Measurements from ENCODE around the gene PHACTR3.

The PHACTR3 gene

DNA sequence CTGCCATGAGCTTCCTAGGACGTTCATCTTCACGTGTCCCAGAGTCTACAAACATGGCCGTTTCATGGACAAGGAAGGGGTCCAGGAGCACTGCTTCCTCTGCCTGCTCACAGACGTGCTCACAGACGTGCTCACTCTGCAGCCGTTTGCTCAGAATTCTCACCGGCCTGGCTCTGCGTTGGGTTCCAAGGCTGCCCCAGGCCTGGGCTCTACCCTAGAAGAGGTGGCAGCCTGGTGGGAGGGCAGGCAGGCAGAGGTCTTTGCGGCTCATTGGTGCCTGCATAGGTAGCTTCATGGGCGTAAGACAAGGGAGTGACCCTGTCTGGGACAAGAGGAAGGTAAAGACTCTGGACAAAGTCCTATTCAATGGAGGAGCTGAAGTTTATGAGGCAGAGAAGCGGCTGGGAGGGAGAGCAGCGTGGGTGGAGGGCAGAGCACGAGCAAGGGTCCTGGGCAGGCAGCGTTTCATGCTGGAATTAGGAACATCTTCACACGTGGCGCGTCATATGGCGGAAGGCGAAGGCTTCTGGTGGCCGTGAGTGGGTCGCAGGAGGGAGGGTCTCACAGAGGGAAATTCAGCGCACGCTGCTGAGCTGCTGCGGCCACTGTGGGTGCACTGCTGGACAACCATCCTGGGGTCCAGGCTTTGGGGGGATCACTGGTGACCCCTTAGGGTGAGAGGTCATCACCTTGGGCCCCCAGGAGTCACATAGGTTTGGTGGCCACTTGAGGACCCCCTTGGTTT, 138.2 kb downstream of the PHACTR3 start:
- Histone ChIP-seq H3K36me3 (ENCODE audit: control insufficient read depth, low read length) (no peaks in the 10 kb centered on the region), H3K4me3 (ENCODE audit: low read length) (no peak overlapping the region), H3K9me2 (replicated peaks; ENCODE audit: control insufficient read depth, low read length) (no peaks in the 10 kb centered on the region), H3F3A (ENCODE audit: control insufficient read depth, insufficient read depth) (no peaks in the 10 kb centered on the region), H3K27me3 (ENCODE audit: control insufficient read depth, low read length) (no peaks in the 10 kb centered on the region), H3K9me3 (ENCODE audit: control insufficient read depth, insufficient read depth, low read length) (no peaks in the 10 kb centered on the region), H3K4me2 (ENCODE audit: low read length) (no peak overlapping the region), H3K27ac (ENCODE audit: low read depth, low read length) (no peak overlapping the region), H4K20me1 (ENCODE audit: control insufficient read depth, insufficient read depth, low read depth, low read length) (no peaks in the 10 kb centered on the region), H3K4me1 (ENCODE audit: control insufficient read depth, low read length) (no peaks in the 10 kb centered on the region), H3K79me2 (ENCODE audit: control insufficient read depth, low read length) (no peaks in the 10 kb centered on the region)
- no peak for TF ChIP-seq EZH2phosphoT487 (IDR thresholded peaks at IDR 0.05; ENCODE audit: borderline replicate concordance, low read length)
- TF ChIP-seq, protein P1, sequence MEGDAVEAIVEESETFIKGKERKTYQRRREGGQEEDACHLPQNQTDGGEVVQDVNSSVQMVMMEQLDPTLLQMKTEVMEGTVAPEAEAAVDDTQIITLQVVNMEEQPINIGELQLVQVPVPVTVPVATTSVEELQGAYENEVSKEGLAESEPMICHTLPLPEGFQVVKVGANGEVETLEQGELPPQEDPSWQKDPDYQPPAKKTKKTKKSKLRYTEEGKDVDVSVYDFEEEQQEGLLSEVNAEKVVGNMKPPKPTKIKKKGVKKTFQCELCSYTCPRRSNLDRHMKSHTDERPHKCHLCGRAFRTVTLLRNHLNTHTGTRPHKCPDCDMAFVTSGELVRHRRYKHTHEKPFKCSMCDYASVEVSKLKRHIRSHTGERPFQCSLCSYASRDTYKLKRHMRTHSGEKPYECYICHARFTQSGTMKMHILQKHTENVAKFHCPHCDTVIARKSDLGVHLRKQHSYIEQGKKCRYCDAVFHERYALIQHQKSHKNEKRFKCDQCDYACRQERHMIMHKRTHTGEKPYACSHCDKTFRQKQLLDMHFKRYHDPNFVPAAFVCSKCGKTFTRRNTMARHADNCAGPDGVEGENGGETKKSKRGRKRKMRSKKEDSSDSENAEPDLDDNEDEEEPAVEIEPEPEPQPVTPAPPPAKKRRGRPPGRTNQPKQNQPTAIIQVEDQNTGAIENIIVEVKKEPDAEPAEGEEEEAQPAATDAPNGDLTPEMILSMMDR (IDR thresholded peaks at IDR 0.05; ENCODE audit: low read depth, low read length, poor library complexity, severe bottlenecking) = no peak

DNA sequence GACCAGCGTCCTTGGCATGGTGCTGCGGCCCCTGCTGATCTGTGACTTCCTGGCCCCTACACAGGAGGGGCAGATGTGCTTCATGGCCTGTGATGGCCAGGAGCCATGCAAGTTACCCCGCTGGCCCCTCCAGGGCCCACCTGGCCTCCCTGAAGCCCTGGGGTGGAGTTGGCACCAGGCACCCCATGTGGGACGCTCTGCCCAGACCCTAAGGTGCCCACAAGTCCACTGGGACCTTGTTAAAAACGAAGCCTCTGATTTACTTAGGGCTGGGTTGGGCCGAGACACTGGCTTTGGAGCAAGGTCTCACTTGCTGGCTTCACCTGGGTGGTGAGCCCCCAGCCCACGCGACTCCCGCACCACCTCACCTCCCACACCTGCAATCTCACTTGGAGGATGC, 139.0 kb downstream of the PHACTR3 start:
- H3K4me2 ChIP-seq (ENCODE audit: low read length) = no peak overlapping the region
- H3K79me2 ChIP-seq (ENCODE audit: control insufficient read depth, low read length) = no peaks in the 10 kb centered on the region
- H3K4me1 ChIP-seq (ENCODE audit: control insufficient read depth, low read length) = no peaks in the 10 kb centered on the region
- H3K36me3 ChIP-seq (ENCODE audit: control insufficient read depth, low read length) = no peaks in the 10 kb centered on the region
- no peaks in the 10 kb centered on the region for H3K27me3 ChIP-seq (ENCODE audit: control insufficient read depth, low read length)
- no peak overlapping the region for H3K4me3 ChIP-seq (ENCODE audit: low read length)
- H3K9me2 ChIP-seq (replicated peaks; ENCODE audit: control insufficient read depth, low read length) = no peaks in the 10 kb centered on the region
- H3F3A ChIP-seq (ENCODE audit: control insufficient read depth, insufficient read depth) = no peaks in the 10 kb centered on the region
- H4K20me1 ChIP-seq (ENCODE audit: control insufficient read depth, insufficient read depth, low read depth, low read length) = no peaks in the 10 kb centered on the region
- H3K9me3 ChIP-seq (ENCODE audit: control insufficient read depth, insufficient read depth, low read length) = no peaks in the 10 kb centered on the region
- no peak for TF ChIP-seq EZH2phosphoT487 (IDR thresholded peaks at IDR 0.05; ENCODE audit: borderline replicate concordance, low read length)
- H3K27ac ChIP-seq (ENCODE audit: low read depth, low read length) = no peak overlapping the region

DNA sequence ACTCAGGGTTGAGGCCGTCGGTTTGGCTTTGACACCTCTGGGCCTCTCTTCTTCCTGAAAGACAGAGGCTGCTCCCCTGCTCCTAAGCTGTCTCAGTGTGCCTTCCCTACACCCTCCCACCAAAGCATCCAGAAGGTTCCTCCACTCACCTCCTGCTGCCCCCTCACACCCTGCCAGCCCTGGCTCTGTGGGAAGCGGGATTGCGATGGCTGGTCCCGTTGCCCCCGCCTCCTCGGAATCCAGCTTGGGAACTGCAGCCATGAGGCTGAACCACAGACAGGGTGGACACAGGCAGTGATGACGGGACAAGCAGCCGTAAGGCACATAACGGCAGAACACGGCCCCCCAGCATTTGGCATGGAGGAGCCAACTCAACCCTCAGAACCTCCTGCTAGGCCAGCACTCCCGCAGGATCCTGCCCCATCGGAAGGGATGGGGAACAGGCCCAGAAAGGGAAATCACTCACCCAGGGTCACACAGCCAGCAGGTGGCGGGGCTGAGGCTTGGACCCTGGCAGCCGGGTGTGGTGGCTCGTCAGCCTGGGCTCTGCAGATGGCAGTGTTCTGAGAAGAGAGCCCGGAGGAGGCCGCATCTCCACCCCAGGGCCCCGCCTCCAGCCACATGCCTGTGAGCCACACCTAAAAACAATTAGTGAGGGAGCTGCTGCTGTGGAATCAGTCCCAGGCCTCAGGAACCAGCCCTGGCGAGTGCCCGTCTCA, 139.6 kb downstream of the PHACTR3 start:
- no peaks in the 10 kb centered on the region for H3K9me2 ChIP-seq (replicated peaks; ENCODE audit: control insufficient read depth, low read length)
- TF ChIP-seq, protein P1 (IDR thresholded peaks at IDR 0.05; ENCODE audit: low read depth, low read length, poor library complexity, severe bottlenecking) = peak; percentile 50
- TF ChIP-seq EZH2phosphoT487 (IDR thresholded peaks at IDR 0.05; ENCODE audit: borderline replicate concordance, low read length) = no peak
- no peaks in the 10 kb centered on the region for H3K79me2 ChIP-seq (ENCODE audit: control insufficient read depth, low read length)
- no peaks in the 10 kb centered on the region for H3K9me3 ChIP-seq (ENCODE audit: control insufficient read depth, insufficient read depth, low read length)
- H3K4me3 ChIP-seq (ENCODE audit: low read length) = no peak overlapping the region
- H3K27ac ChIP-seq (ENCODE audit: low read depth, low read length) = no peak overlapping the region
- H3F3A ChIP-seq (ENCODE audit: control insufficient read depth, insufficient read depth) = no peaks in the 10 kb centered on the region
- no peaks in the 10 kb centered on the region for H3K27me3 ChIP-seq (ENCODE audit: control insufficient read depth, low read length)
- H3K36me3 ChIP-seq (ENCODE audit: control insufficient read depth, low read length) = no peaks in the 10 kb centered on the region
- no peaks in the 10 kb centered on the region for H3K4me1 ChIP-seq (ENCODE audit: control insufficient read depth, low read length)
- no peaks in the 10 kb centered on the region for H4K20me1 ChIP-seq (ENCODE audit: control insufficient read depth, insufficient read depth, low read depth, low read length)
- H3K4me2 ChIP-seq (ENCODE audit: low read length) = no peak overlapping the region

DNA sequence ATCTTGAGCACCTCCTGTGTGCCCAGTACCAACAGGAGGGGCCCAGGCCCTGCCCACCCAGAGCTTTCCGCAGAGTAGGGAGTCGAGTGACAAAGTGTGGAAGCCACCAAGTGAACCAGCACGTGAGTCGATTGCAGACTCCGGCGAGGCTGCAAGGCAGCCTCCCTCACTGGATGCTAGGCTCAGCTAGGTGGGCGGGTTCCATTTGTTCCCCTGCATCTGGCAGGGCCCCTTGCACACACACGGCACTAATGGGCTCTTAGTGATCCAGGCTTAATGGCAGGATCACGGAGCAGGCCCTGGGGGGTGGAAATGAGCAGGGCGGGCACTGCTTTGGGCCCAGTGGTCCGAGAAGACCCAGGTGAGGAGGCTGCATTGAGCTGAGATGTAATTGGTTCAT, 140.4 kb downstream of the PHACTR3 start:
- no peak for TF ChIP-seq EZH2phosphoT487 (IDR thresholded peaks at IDR 0.05; ENCODE audit: borderline replicate concordance, low read length)
- TF ChIP-seq, protein P1 (IDR thresholded peaks at IDR 0.05; ENCODE audit: low read depth, low read length, poor library complexity, severe bottlenecking) = no peak
- Histone ChIP-seq H3K27ac (ENCODE audit: low read depth, low read length) (no peak overlapping the region), H3K27me3 (ENCODE audit: control insufficient read depth, low read length) (no peaks in the 10 kb centered on the region), H3K79me2 (ENCODE audit: control insufficient read depth, low read length) (no peaks in the 10 kb centered on the region), H3K4me2 (ENCODE audit: low read length) (no peak overlapping the region), H3K4me3 (ENCODE audit: low read length) (no peak overlapping the region), H4K20me1 (ENCODE audit: control insufficient read depth, insufficient read depth, low read depth, low read length) (no peaks in the 10 kb centered on the region), H3K9me3 (ENCODE audit: control insufficient read depth, insufficient read depth, low read length) (no peaks in the 10 kb centered on the region), H3F3A (ENCODE audit: control insufficient read depth, insufficient read depth) (no peaks in the 10 kb centered on the region), H3K36me3 (ENCODE audit: control insufficient read depth, low read length) (no peaks in the 10 kb centered on the region), H3K4me1 (ENCODE audit: control insufficient read depth, low read length) (no peaks in the 10 kb centered on the region), H3K9me2 (replicated peaks; ENCODE audit: control insufficient read depth, low read length) (no peaks in the 10 kb centered on the region)
